GM18519 (cell line): Measurements from ENCODE around the gene OR4N2.
"Not testable (repeated sequence)": the region's sequence is repeated elsewhere in the genome, so short reads cannot be mapped to it uniquely, and the experiment has no call there.

Experiments
- ATAC-seq: cut with Tn5 transposase; IDR thresholded peaks from one replicate; pipeline ENCODE4 v1.9.1; 2021; ENCODE audit warnings: mild to moderate bottlenecking, moderate library complexity; ENCODE audit not compliant: unreplicated experiment, low FRiP score

The OR4N2 gene

GRCh38 chr14:19803470-19803869 lies at the start of gene OR4N2:
Gene OR4N2 (plus strand): TSS chr14:19803770. CDS start chr14:19827449, 23,679 bp downstream.
- not testable (repeated sequence) for ATAC-seq

GRCh38 chr14:19754172-19754571 lies 49.4 kb upstream of the OR4N2 start:
- ATAC-seq: no peak

DNA sequence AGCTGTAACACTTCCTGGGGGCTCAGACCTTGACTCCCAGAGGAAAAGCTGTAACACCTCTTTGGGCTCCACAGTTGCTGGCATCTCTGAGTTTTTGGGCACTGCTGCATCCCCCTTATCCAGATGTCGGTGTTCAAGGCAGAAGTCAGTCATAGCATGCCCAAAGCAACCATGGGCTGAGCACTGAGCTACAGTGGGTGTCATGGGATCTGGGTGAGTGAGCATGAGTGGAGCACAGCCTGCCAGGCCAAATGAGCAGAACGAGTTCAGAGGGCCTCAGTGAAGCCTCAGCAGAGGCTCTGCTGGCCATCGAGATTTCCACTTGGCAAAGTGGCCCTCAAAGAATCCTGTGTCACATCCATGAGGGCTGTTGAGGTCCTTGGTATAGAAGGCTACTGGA lies 32.1 kb upstream of the OR4N2 start:
- not testable (repeated sequence) for ATAC-seq

DNA sequence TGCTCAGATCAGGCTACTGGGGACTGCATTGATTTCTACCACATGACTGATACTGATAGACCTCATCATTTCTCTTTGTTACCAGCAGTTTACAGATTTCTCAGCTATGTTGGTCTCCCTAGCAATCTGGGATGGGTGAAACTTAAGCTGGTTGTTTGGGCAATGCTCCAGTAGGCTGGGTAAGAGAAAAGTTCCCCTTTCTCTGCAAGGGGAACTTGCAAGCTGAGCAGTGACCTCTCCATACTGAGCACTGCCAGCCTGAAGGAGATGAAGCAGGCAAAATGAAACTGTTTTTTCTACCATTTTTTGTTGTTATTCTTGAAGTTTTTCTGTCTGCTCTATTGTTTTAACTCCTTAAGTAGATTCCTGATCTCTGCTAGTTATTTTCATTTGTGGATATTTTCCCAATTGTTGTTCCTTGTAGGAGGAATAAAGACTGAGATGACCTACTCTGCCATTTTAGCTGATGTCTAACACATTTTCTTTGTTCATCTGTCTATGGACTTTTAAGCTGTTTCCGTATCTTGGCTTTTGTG lies 31.6 kb upstream of the OR4N2 start:
- peak; percentile 7 for ATAC-seq

- peak; percentile 87 for ATAC-seq
Observed at GRCh38 chr14:19772454-19772853, 31.1 kb upstream of the OR4N2 start.

- not testable (repeated sequence) for ATAC-seq
Observed at GRCh38 chr14:19773204-19773603, 30.4 kb upstream of the OR4N2 start, which contains the start of gene OR4M1. Gene OR4M1 (plus strand): TSS chr14:19773504. CDS start chr14:19780323, 6,819 bp downstream.

- ATAC-seq: no peak
Observed at GRCh38 chr14:19775587-19775986, 28.0 kb upstream of the OR4N2 start.

GRCh38 chr14:19785848-19786247 lies 17.7 kb upstream of the OR4N2 start:
- not testable (repeated sequence) for ATAC-seq

DNA sequence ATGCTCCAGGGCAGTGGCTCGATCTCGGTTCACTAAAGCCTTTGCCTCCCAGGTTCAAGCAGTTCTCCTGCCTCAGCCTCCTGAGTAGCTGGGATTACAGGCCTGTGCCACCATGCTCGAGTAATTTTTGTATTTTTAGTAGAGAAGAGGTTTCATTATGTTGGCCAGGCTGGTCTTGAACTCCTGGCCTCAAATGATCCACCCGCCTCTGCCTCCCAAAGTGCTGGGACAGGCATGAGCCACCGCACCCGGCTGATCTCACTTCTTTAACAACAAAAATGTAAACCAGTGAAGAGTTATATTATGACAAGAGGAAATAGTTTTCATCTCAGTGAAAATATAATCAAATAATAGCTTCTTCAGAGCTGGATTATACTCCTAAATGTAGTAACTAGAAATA lies 16.3 kb upstream of the OR4N2 start:
- not testable (repeated sequence) for ATAC-seq

- not testable (repeated sequence) for ATAC-seq
Observed at GRCh38 chr14:19788150-19788549, 15.4 kb upstream of the OR4N2 start.

DNA sequence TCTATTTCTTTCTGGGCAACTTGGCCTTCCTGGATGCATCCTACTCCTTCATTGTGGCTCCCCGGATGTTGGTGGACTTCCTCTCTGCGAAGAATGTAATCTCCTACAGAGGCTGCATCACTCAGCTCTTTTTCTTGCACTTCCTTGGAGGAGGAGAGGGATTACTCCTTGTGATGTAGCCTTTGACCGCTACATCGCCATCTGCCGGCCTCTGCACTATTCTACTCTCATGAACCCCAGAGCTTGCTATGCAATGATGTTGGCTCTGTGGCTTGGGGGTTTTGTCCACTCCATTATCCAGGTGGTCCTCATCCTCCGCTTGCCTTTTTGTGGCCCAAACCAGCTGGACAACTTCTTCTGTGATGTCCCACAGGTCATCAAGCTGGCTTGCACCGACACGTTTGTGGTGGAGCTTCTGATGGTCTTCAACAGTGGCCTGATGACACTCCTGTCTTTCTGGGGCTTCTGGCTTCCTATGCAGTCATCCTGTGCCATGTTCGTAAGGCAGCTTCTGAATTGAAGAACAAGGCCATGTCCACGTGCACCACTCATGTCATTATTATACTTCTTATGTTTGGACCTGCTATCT lies 7.0 kb upstream of the OR4N2 start:
- not testable (repeated sequence) for ATAC-seq

- ATAC-seq: no peak
Observed at GRCh38 chr14:19799880-19800279, 3.7 kb upstream of the OR4N2 start.

DNA sequence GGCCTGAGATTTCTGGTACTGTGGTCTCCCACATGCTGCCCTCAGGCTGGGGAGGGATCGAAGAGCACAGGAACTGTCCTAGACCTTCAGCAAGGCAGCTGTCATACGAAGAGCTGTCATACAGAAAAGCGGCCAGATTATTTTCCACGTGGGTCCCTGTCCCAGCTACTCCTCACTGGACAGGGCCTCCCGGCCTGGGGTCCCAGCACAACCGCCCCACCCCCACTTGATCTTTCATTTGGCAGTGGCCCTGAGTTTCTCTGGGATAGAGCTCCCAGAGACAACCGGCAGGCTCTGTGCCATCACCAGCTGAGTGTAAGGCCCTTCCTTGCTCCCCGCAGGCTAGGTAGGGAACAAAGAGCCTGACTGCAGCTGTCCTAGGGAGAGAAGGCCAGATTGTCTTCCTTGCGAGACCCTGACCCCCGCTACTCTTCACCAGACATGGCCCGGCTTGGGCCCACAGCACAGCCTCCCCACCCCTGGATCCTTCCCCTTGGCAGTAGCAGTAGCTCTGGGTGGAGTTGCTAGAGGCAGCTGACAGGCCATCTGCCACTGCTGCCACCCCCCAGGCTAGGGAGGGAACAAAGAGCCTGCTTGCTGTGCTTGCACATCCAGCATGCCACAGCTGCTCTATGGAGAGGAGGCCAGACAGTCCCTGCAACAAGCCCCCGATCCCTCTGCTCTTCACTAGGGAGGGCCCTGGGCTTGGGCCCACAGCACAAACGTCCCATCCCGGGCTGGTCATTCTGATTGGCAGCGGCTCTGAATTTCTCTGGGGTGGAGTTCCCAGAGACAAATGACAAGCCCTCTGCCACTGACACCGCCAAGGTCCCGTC lies 3.1 kb upstream of the OR4N2 start:
- ATAC-seq: no peak

DNA sequence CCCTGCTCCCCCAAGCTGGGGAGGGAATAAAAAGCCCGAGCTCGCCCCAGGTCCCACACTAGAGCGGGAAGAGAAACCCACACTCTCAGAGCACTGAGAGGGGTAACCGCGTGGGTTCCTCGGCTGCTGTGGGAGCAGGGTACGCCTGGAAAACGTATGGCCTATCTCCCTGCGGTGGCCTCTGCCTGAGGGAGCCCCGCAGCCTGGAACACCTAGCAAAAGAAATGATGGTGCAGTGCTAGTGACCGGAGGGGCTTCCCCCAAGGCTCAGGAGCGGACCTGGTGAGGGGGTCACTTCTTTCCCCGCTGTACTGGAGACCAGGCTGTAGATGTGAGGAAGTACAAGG lies 2.5 kb upstream of the OR4N2 start:
- no peak for ATAC-seq

DNA sequence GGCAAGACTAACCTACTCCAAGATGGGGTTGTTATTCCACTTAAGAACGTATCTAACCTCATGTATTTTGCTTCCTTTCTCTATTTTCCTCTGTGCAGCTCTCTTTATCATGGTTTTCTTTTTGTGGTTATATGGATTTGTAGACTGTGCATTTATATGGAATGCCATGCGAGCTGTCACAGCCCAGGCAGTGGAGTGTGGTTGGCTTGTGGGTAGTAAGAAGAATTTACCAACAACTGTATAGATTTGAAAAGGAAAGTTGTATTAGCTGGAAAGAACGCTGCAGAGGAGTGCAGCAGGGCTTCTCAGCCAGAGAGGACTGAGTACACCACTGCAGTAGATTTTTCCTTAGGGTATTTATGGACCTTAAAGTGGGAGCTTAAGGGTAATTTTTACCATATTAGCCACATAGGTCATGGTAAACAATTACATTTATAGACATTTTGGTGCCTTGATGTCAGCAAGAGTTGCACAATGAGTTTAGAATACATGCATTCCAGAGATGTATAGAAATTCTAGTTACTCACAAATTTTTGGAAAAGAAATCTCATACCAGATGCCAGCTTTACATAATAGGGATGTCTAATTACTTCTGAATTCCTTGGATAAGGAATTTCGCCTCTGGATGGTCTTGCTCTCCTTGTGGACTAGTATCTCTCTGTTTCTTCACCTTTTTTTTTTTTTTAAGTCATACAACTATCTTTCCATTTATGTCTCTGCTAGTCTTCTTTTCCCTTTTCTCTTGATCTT lies 9.8 kb downstream of the OR4N2 start:
- not testable (repeated sequence) for ATAC-seq

DNA sequence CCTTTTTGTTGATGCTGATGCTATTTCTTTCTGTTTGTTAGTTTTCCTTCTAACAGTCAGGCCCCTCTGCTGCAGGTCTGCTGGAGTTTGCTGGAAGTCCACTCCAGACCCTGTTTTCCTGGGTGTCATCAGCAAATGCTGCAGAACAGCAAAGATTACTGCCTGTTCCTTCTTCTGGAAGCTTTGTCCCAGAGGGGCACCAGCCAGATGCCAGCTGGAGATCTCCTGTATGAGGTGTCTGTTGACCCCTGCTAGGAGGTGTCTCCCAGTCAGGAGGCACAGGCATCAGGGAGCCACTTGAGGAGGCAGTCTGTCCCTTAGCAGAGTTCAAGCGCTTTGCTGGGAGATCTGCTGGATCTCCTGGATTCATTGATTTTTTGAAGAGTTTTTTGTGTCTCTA lies 16.3 kb downstream of the OR4N2 start:
- not testable (repeated sequence) for ATAC-seq

GRCh38 chr14:19821016-19821415 lies 17.4 kb downstream of the OR4N2 start:
- ATAC-seq: not testable (repeated sequence)

- ATAC-seq: no peak
Observed at GRCh38 chr14:19823178-19823577, 19.6 kb downstream of the OR4N2 start.

DNA sequence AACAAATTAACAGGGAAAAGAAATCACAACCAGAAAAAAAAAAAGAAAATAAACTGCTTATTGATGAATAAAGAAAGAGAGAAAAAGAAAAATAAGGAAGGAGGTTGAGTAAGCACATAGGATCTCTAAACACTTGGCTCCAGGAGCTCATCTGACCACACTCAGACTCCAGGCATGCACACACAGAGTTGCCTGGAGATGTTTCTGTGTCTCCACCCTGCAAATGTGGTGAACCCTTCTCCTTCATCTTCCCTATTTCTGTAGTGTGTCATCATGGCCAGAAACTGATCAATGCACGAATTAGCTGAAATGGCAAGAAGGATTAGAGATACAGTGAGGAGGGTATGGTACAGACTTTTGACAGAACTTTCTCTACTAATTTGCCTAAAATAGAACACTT lies 20.2 kb downstream of the OR4N2 start:
- no peak for ATAC-seq

GRCh38 chr14:19827626-19828244 lies 24.2 kb downstream of the OR4N2 start:
- ATAC-seq: not testable (repeated sequence)
